ENCODE data around the gene CDCA7. TPM values are rescaled to one million over a fixed set of nuclear protein-coding genes. Genes with fewer than 3 reads are reported as not detected.

CDCA7 gene
- total RNA-seq, 1 experiment from 2014 or later = 29.3 TPM

DNA sequence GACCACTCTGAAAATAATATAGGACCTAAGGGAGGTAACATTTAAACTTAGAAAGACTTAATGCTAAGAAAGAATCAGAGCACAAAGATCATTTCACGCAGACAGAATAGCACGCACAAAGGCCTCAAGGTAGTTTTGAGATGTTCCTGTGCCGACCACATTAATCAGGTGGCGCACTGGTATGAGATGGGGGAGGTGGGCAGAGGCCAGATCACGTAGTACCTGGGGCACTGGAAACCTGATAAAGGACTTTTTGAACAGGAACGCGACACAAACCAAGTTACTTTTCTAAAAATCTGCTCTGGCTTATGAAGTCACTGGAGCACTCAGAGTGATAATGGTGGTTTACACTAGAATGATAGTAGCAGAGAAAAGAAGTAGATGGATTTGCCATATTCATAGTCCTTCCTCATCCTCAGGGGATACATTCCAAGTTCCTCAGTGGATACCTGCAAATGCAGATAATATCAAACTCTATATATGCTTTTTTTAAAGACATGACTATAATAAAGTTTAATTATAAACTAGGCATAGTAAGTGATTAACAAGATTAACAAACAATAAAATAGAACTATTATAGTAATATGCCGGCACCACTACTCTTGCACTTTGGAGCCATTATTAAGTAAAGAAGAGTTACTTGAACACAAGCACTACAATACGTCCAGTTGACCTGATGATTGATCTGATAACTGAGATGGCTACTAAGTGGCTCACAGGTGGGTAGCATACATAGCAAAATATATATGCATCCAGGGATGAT is 42.6 kb upstream of the CDCA7 start:
- Histone ChIP-seq H4K20me1 (ENCODE audit: low read length) (no peaks in the 10 kb centered on the region), H3K9ac (ENCODE audit: low read length) (no peak overlapping the region), H2AFZ (ENCODE audit: low read length) (no peak overlapping the region), H3K27me3 (ENCODE audit: low read length) (no peaks in the 10 kb centered on the region), H3F3A (ENCODE audit: low read length, unreplicated experiment) (no peaks in the 10 kb centered on the region), H3K4me3 (ENCODE audit: low read length) (no peak overlapping the region), H3K27ac (ENCODE audit: low read length) (no peak overlapping the region), H3K4me2 (ENCODE audit: low read length) (no peak overlapping the region), H3K9me2 (replicated peaks; ENCODE audit: low read length) (no peaks in the 10 kb centered on the region), H3K4me1 (ENCODE audit: insufficient read depth, low read length) (no peaks in the 10 kb centered on the region), H3K36me3 (ENCODE audit: low read depth, low read length) (no peaks in the 10 kb centered on the region), H3K9me3 (ENCODE audit: low read length) (no peaks in the 10 kb centered on the region), H3K79me2 (ENCODE audit: low read length) (no peaks in the 10 kb centered on the region)
- ChIA-PET CTCF (no interaction called here), POLR2A (ENCODE audit: unreplicated experiment) (no interaction called here)
- TF ChIP-seq EZH2phosphoT487 (IDR thresholded peaks at IDR 0.05; ENCODE audit: borderline replicate concordance, low read length) (no peak), CTCF (conservative IDR thresholded peaks at IDR 0.05; ENCODE audit: low read depth, low read length) (no peak), EZH2 (IDR thresholded peaks at IDR 0.05; ENCODE audit: low read length, unreplicated experiment) (no peak)
- intact Hi-C loops (cut with micrococcal nuclease) = no loop called here
- ATAC-seq = no peak
- DNase-seq = no peak
- BruUV-seq (replicated peaks) = no TSS peak

DNA sequence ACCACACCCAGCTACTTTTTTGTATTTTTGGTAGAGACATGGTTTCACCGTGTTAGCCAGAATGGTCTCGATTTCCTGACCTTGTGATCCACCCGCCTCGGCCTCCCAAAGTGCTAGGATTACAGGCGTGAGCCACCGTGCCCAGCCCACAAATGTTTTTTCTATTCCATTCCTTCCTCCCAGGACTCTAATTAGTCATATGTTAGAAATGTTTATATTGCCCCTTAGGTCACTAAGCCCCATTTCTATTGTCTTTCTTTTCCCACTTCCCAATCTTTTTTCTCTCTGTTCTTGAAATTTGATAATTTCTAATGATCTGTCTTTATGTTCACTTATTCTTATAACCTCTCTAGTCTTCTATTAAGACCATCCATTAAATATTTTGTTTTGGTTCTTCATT is 31.3 kb upstream of the CDCA7 start:
- intact Hi-C loops (cut with micrococcal nuclease) = no loop called here
- TF ChIP-seq EZH2 (IDR thresholded peaks at IDR 0.05; ENCODE audit: low read length, unreplicated experiment) = no peak
- no peak for TF ChIP-seq CTCF (conservative IDR thresholded peaks at IDR 0.05; ENCODE audit: low read depth, low read length)
- TF ChIP-seq EZH2phosphoT487 (IDR thresholded peaks at IDR 0.05; ENCODE audit: borderline replicate concordance, low read length) = no peak
- H3K4me3 ChIP-seq (ENCODE audit: low read length) = no peak overlapping the region
- H3K9me2 ChIP-seq (replicated peaks; ENCODE audit: low read length) = no peaks in the 10 kb centered on the region
- H3K9ac ChIP-seq (ENCODE audit: low read length) = no peak overlapping the region
- BruUV-seq (replicated peaks) = no TSS peak
- no peak overlapping the region for H2AFZ ChIP-seq (ENCODE audit: low read length)
- H3K36me3 ChIP-seq (ENCODE audit: low read depth, low read length) = no peaks in the 10 kb centered on the region
- H3F3A ChIP-seq (ENCODE audit: low read length, unreplicated experiment) = no peaks in the 10 kb centered on the region
- H3K9me3 ChIP-seq (ENCODE audit: low read length) = no peaks in the 10 kb centered on the region
- ATAC-seq = no peak
- CTCF ChIA-PET = no interaction called here
- no peak for DNase-seq
- no peaks in the 10 kb centered on the region for H4K20me1 ChIP-seq (ENCODE audit: low read length)
- H3K27me3 ChIP-seq (ENCODE audit: low read length) = no peaks in the 10 kb centered on the region
- no peaks in the 10 kb centered on the region for H3K79me2 ChIP-seq (ENCODE audit: low read length)
- H3K4me1 ChIP-seq (ENCODE audit: insufficient read depth, low read length) = no peaks in the 10 kb centered on the region
- POLR2A ChIA-PET (ENCODE audit: unreplicated experiment) = no interaction called here
- no peak overlapping the region for H3K4me2 ChIP-seq (ENCODE audit: low read length)
- H3K27ac ChIP-seq (ENCODE audit: low read length) = no peak overlapping the region

DNA sequence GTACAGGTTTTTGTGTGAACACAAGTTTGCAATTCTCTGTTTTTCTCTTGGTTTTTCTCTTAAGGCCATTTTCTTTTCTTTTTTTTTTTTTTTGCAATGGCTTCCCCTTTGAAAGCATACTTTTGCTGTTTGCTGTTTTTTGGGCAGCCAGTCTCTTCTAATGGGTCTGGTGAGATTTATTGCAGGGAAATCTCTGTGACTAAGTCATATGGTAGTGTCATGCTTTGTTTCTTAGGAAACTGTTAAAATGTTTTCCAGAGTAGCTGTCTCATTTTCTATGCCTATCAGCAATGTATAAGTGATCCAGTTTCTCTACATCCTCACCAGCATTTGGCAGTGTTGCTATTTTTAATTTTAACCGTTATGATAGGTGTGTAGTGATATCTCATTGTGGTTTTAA is 27.9 kb upstream of the CDCA7 start:
- H3K79me2 ChIP-seq (ENCODE audit: low read length) = no peaks in the 10 kb centered on the region
- H3K36me3 ChIP-seq (ENCODE audit: low read depth, low read length) = no peaks in the 10 kb centered on the region
- CTCF ChIA-PET = no interaction called here
- H3F3A ChIP-seq (ENCODE audit: low read length, unreplicated experiment) = no peaks in the 10 kb centered on the region
- H3K4me3 ChIP-seq (ENCODE audit: low read length) = no peak overlapping the region
- POLR2A ChIA-PET (ENCODE audit: unreplicated experiment) = no interaction called here
- no peak overlapping the region for H3K4me2 ChIP-seq (ENCODE audit: low read length)
- H2AFZ ChIP-seq (ENCODE audit: low read length) = no peak overlapping the region
- no peaks in the 10 kb centered on the region for H3K9me2 ChIP-seq (replicated peaks; ENCODE audit: low read length)
- H4K20me1 ChIP-seq (ENCODE audit: low read length) = no peaks in the 10 kb centered on the region
- no peak for TF ChIP-seq EZH2 (IDR thresholded peaks at IDR 0.05; ENCODE audit: low read length, unreplicated experiment)
- no peak for TF ChIP-seq CTCF (conservative IDR thresholded peaks at IDR 0.05; ENCODE audit: low read depth, low read length)
- TF ChIP-seq EZH2phosphoT487 (IDR thresholded peaks at IDR 0.05; ENCODE audit: borderline replicate concordance, low read length) = no peak
- DNase-seq (no peak), ATAC-seq (no peak)
- BruUV-seq (replicated peaks) = no TSS peak
- peaks cover 3% of the 10 kb centered on the region; the same call in 1 of the 2 replicates for H3K9me3 ChIP-seq (ENCODE audit: low read length)
- no peaks in the 10 kb centered on the region for H3K4me1 ChIP-seq (ENCODE audit: insufficient read depth, low read length)
- intact Hi-C loops (cut with micrococcal nuclease) = no loop called here
- H3K27ac ChIP-seq (ENCODE audit: low read length) = no peak overlapping the region
- H3K27me3 ChIP-seq (ENCODE audit: low read length) = no peaks in the 10 kb centered on the region
- H3K9ac ChIP-seq (ENCODE audit: low read length) = no peak overlapping the region

All from PC-3 (cell line).